Neural cell (in vitro differentiated cells): Measurements from ENCODE around the gene INO80C. TPM values are rescaled to one million over a fixed set of nuclear protein-coding genes. Genes with fewer than 3 reads are reported as not detected.

Experiments used
- H2AFZ ChIP-seq: fragments of 200-600, 300-800 bp; sonication (generic), shearing (Covaris generic); 2 replicates; pipeline ENCODE4 v1.6.0; 2014; ENCODE audit warnings: low read depth, mild to moderate bottlenecking, antibody characterized with exemption, low read length, moderate library complexity
- H3F3A ChIP-seq: fragments of 200-600 bp; shearing (Covaris generic); 2 replicates; pipeline ENCODE4 v1.6.1; 2016; ENCODE audit warnings: mild to moderate bottlenecking, moderate library complexity, mixed read lengths, antibody characterized with exemption, low read length; ENCODE audit not compliant: insufficient read depth, poor library complexity, severe bottlenecking
- H3K27ac ChIP-seq: fragments of 200-600, 300-800 bp; sonication (generic), shearing (Covaris generic); 2 replicates; pipeline ENCODE4 v1.5.1; 2014; ENCODE audit warnings: mild to moderate bottlenecking, low read length, moderate library complexity
- H3K27me3 ChIP-seq: fragments of 300-800, 200-600 bp; sonication (generic), shearing (Covaris generic); 2 replicates; pipeline ENCODE4 v1.6.0; 2014; ENCODE audit warnings: mild to moderate bottlenecking, low read depth, low read length, moderate library complexity; ENCODE audit not compliant: insufficient read depth
- H3K36me3 ChIP-seq: fragments of 300-800, 200-600 bp; sonication (generic), shearing (Covaris generic); 2 replicates; pipeline ENCODE4 v1.5.1; 2014; ENCODE audit warnings: mild to moderate bottlenecking, antibody characterized with exemption, low read length, moderate library complexity; ENCODE audit not compliant: insufficient read depth
- H3K4me2 ChIP-seq: fragments of 300-800, 200-600 bp; sonication (generic), shearing (Covaris generic); 2 replicates; pipeline ENCODE4 v1.6.0; 2014; ENCODE audit warnings: mild to moderate bottlenecking, low read length
- H3K4me3 ChIP-seq: fragments of 300-800, 200-600 bp; sonication (generic), shearing (Covaris generic); 2 replicates; pipeline ENCODE4 v1.5.1; 2014; ENCODE audit warnings: mild to moderate bottlenecking, low read length, moderate library complexity
- H3K79me2 ChIP-seq: fragments of 200-600 bp; shearing (Covaris generic); replicated peaks from 2 replicates; pipeline ENCODE4 v1.6.0; 2014; ENCODE audit warnings: mild to moderate bottlenecking, low read length, moderate library complexity; ENCODE audit not compliant: insufficient read depth
- H3K9ac ChIP-seq: fragments of 300-800, 200-600 bp; sonication (generic), shearing (Covaris generic); 2 replicates; pipeline ENCODE4 v1.6.1; 2016; ENCODE audit warnings: mild to moderate bottlenecking, low read length, mixed read lengths
- H3K9me2 ChIP-seq: fragments of 200-600 bp; shearing (Covaris generic); 2 replicates; pipeline ENCODE4 v1.6.1; 2016; ENCODE audit warnings: mild to moderate bottlenecking, low read length, mixed read lengths; ENCODE audit not compliant: insufficient read depth
- H3K9me3 ChIP-seq: fragments of 200-600, 300-800 bp; sonication (generic), shearing (Covaris generic); 2 replicates; pipeline ENCODE4 v1.6.1; 2016; ENCODE audit warnings: mild to moderate bottlenecking, mixed run types, low read length, moderate library complexity, mixed read lengths
- H4K20me1 ChIP-seq: fragments of 200-600 bp; shearing (Covaris generic); 2 replicates; pipeline ENCODE4 v1.6.1; 2016; ENCODE audit warnings: mild to moderate bottlenecking, mixed run types; ENCODE audit not compliant: insufficient read depth
- EP300 ChIP-seq: fragments of 450-650 bp; conservative IDR thresholded peaks from 2 replicates; pipeline ENCODE4 v1.6.1; 2014; ENCODE audit warnings: antibody characterized with exemption, mild to moderate bottlenecking, moderate library complexity; ENCODE audit not compliant: poor library complexity, severe bottlenecking
- EZH2 ChIP-seq: fragments of 200-600, 300-800 bp; shearing (Covaris generic), sonication (generic); IDR thresholded peaks from 2 replicates; pipeline ENCODE4 v1.6.1; 2014; ENCODE audit warnings: antibody characterized with exemption, low read length, borderline replicate concordance, mild to moderate bottlenecking; ENCODE audit not compliant: insufficient read depth, poor library complexity, severe bottlenecking
- MXI1 ChIP-seq: fragments of 450-650 bp; conservative IDR thresholded peaks from 2 replicates; pipeline ENCODE4 v1.6.1; 2014; ENCODE audit warnings: antibody characterized with exemption, mild to moderate bottlenecking; ENCODE audit not compliant: poor library complexity, severe bottlenecking
- POLR2AphosphoS5 ChIP-seq: IDR thresholded peaks from 2 replicates; pipeline ENCODE4 v1.6.1; 2012
- RAD21 ChIP-seq: fragments of 450-650 bp; conservative IDR thresholded peaks from 2 replicates; pipeline ENCODE4 v1.6.1; 2014; ENCODE audit warnings: antibody characterized with exemption, mild to moderate bottlenecking, moderate library complexity
- SMC3 ChIP-seq: fragments of 450-650 bp; conservative IDR thresholded peaks from 2 replicates; pipeline ENCODE4 v1.6.1; 2014; ENCODE audit warnings: antibody characterized with exemption, mild to moderate bottlenecking, moderate library complexity; ENCODE audit not compliant: poor library complexity
- TAF1 ChIP-seq: IDR thresholded peaks from 2 replicates; pipeline ENCODE4 v1.6.1; 2012; ENCODE audit warnings: low read depth
- polyA plus RNA-seq: library from polyadenylated mRNA; depleted of rRNA; stranded (reverse); fragments of >200 nt; gene quantifications from 2 replicates; pipeline ENCODE4 v1.2.3, GENCODE V29; 2014
- TF ChIP-seq, protein P1 (sequence below): fragments of 450-650 bp; IDR thresholded peaks from 2 replicates; pipeline ENCODE4 v1.5.1; 2014; ENCODE audit warnings: antibody characterized with exemption, mild to moderate bottlenecking, moderate library complexity; ENCODE audit not compliant: poor library complexity, severe bottlenecking
- TF ChIP-seq, protein P2 (sequence below): IDR thresholded peaks from 2 replicates; pipeline ENCODE4 v1.6.1; 2012; ENCODE audit warnings: borderline replicate concordance

Gene INO80C
- polyA plus RNA-seq, 1 donor from 2014 or later, result 30.5 TPM

DNA sequence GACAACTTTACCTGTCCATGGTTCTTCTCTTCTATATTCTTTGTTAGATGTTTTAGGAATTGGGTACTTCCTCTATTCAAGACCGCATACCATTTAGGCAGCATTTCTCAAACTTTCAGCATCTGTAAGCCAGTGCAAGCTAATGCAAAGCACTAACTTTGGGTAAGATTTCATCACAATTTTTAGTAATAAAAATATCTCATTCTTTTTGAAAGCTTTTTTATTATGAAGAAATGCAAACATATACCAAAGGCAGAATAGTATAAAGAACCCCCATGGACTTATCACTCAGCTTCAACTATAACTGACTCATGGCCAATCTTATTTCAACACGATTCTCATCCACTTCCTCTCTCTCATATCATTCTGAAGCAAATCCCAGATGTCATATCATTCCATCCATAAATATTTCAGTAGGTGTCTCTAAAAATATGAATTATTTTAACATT is 32.9 kb downstream of the INO80C start:
- Histone ChIP-seq H3K27ac (no peak overlapping the region), H3K27me3 (no peaks in the 10 kb centered on the region), H3K79me2 (no peaks in the 10 kb centered on the region), H3K4me2 (no peak overlapping the region), H4K20me1 (no peaks in the 10 kb centered on the region), H2AFZ (no peak overlapping the region), H3K36me3 (no peaks in the 10 kb centered on the region), H3K9me2 (no peaks in the 10 kb centered on the region), H3K4me3 (no peak overlapping the region), H3K9ac (no peak overlapping the region), H3K9me3 (no peaks in the 10 kb centered on the region), H3F3A (no peaks in the 10 kb centered on the region)
- TF ChIP-seq, protein P1, sequence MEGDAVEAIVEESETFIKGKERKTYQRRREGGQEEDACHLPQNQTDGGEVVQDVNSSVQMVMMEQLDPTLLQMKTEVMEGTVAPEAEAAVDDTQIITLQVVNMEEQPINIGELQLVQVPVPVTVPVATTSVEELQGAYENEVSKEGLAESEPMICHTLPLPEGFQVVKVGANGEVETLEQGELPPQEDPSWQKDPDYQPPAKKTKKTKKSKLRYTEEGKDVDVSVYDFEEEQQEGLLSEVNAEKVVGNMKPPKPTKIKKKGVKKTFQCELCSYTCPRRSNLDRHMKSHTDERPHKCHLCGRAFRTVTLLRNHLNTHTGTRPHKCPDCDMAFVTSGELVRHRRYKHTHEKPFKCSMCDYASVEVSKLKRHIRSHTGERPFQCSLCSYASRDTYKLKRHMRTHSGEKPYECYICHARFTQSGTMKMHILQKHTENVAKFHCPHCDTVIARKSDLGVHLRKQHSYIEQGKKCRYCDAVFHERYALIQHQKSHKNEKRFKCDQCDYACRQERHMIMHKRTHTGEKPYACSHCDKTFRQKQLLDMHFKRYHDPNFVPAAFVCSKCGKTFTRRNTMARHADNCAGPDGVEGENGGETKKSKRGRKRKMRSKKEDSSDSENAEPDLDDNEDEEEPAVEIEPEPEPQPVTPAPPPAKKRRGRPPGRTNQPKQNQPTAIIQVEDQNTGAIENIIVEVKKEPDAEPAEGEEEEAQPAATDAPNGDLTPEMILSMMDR, result no peak
- TF ChIP-seq EP300 (no peak), TAF1 (no peak), RAD21 (no peak), POLR2AphosphoS5 (no peak)

DNA sequence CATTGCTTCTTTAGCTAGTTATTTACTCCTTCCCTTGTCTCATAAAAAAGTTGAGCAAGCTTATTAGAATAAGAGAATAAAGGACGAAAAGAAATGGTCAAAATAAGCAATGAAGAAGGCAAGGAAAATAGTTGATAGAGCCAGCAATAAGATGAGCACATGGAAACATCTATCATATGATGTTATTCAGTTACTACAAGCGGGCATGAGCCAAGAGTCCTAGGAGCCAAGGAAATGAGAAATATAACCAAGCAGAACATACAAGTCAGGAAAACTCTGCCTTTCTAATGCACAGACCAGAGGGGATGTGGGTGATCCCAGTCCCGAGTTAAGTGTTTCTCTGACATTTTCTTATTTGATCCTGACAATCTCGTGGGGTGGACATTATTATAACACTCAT is 33.9 kb downstream of the INO80C start:
- H3K4me2 ChIP-seq, result no peak overlapping the region
- no peaks in the 10 kb centered on the region for H3K79me2 ChIP-seq
- no peaks in the 10 kb centered on the region for H3K27me3 ChIP-seq
- no peak overlapping the region for H2AFZ ChIP-seq
- TF ChIP-seq, protein P1, result no peak
- TF ChIP-seq RAD21, result no peak
- TF ChIP-seq POLR2AphosphoS5, result no peak
- TF ChIP-seq EZH2, result no peak
- TF ChIP-seq TAF1, result no peak
- TF ChIP-seq SMC3, result no peak
- no peak for TF ChIP-seq MXI1
- TF ChIP-seq EP300, result no peak
- TF ChIP-seq, protein P2, sequence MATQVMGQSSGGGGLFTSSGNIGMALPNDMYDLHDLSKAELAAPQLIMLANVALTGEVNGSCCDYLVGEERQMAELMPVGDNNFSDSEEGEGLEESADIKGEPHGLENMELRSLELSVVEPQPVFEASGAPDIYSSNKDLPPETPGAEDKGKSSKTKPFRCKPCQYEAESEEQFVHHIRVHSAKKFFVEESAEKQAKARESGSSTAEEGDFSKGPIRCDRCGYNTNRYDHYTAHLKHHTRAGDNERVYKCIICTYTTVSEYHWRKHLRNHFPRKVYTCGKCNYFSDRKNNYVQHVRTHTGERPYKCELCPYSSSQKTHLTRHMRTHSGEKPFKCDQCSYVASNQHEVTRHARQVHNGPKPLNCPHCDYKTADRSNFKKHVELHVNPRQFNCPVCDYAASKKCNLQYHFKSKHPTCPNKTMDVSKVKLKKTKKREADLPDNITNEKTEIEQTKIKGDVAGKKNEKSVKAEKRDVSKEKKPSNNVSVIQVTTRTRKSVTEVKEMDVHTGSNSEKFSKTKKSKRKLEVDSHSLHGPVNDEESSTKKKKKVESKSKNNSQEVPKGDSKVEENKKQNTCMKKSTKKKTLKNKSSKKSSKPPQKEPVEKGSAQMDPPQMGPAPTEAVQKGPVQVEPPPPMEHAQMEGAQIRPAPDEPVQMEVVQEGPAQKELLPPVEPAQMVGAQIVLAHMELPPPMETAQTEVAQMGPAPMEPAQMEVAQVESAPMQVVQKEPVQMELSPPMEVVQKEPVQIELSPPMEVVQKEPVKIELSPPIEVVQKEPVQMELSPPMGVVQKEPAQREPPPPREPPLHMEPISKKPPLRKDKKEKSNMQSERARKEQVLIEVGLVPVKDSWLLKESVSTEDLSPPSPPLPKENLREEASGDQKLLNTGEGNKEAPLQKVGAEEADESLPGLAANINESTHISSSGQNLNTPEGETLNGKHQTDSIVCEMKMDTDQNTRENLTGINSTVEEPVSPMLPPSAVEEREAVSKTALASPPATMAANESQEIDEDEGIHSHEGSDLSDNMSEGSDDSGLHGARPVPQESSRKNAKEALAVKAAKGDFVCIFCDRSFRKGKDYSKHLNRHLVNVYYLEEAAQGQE, result no peak
- no peaks in the 10 kb centered on the region for H3F3A ChIP-seq
- H3K36me3 ChIP-seq, result no peaks in the 10 kb centered on the region
- H3K9ac ChIP-seq, result no peak overlapping the region
- no peak overlapping the region for H3K4me3 ChIP-seq
- no peaks in the 10 kb centered on the region for H4K20me1 ChIP-seq
- H3K27ac ChIP-seq, result no peak overlapping the region
- H3K9me3 ChIP-seq, result no peaks in the 10 kb centered on the region
- H3K9me2 ChIP-seq, result no peaks in the 10 kb centered on the region
